Liver (tissue), 9 donors: ENCODE measurements around the gene UBALD1. TPM values are rescaled to one million over a fixed set of nuclear protein-coding genes. Genes with fewer than 3 reads are reported as not detected.

Experiments used
- DNase-seq: peaks from one replicate; pipeline ENCODE4 v3.0.0-alpha.2; 2017; ENCODE audit warnings: low spot score
- H3K27ac ChIP-seq, 2 donors: one replicate each; pipeline ENCODE4 v1.7.0; 2013; ENCODE audit warnings: inconsistent platforms in 2 of 2, low read length in 2 of 2, control low read depth in 1 of 2, low read depth in 1 of 2, mild to moderate bottlenecking in 1 of 2
- H3K27me3 ChIP-seq, 4 donors: one replicate each; pipeline versions ENCODE4 v1.6.1 to v1.7.0; 2013; ENCODE audit warnings: low read length in 3 of 4, inconsistent platforms in 1 of 4, mild to moderate bottlenecking in 1 of 4, moderate library complexity in 1 of 4; ENCODE audit not compliant: control insufficient read depth in 4 of 4, insufficient read depth in 4 of 4
- H3K36me3 ChIP-seq, 4 donors: one replicate each; pipeline versions ENCODE4 v1.6.1 to v1.7.0; 2013; ENCODE audit warnings: low read length in 3 of 4, mild to moderate bottlenecking in 3 of 4, low read depth in 1 of 4, moderate library complexity in 1 of 4; ENCODE audit not compliant: control insufficient read depth in 4 of 4, insufficient read depth in 3 of 4
- H3K4me1 ChIP-seq, 4 donors: one replicate each; pipeline versions ENCODE4 v1.6.1 to v1.7.0; 2013; ENCODE audit warnings: low read length in 3 of 4, mild to moderate bottlenecking in 3 of 4, moderate library complexity in 1 of 4; ENCODE audit not compliant: control insufficient read depth in 4 of 4, insufficient read depth in 4 of 4
- H3K4me3 ChIP-seq, 3 donors: one replicate each; pipeline versions ENCODE4 v1.6.1 to v1.7.0; 2013; ENCODE audit warnings: low read length in 3 of 3, control low read depth in 1 of 3, low read depth in 1 of 3, mild to moderate bottlenecking in 1 of 3
- H3K9ac ChIP-seq, 2 donors: one replicate each; pipeline ENCODE4 v1.7.0; 2013; ENCODE audit warnings: low read length in 2 of 2, mild to moderate bottlenecking in 2 of 2, moderate library complexity in 2 of 2, control low read depth in 1 of 2, low read depth in 1 of 2
- H3K9me3 ChIP-seq, 4 donors: one replicate each; pipeline versions ENCODE4 v1.6.1 to v1.7.0; 2013; ENCODE audit warnings: low read length in 3 of 4; ENCODE audit not compliant: control insufficient read depth in 4 of 4
- EGR1 ChIP-seq, 2 donors: IDR thresholded peaks; 2 replicates each; pipeline ENCODE4 v1.6.1; 2016 to 2018; ENCODE audit warnings: antibody characterized with exemption in 2 of 2, low read depth in 2 of 2
- FOXA1 ChIP-seq: IDR thresholded peaks from 2 replicates; pipeline ENCODE4 v1.6.1; 2016; ENCODE audit warnings: antibody characterized with exemption
- FOXA2 ChIP-seq: IDR thresholded peaks from 2 replicates; pipeline ENCODE4 v1.6.1; 2016; ENCODE audit warnings: antibody characterized with exemption
- GABPA ChIP-seq, 2 donors: IDR thresholded peaks in 1 of 2; conservative IDR thresholded peaks in 1 of 2; 2 replicates each; pipeline ENCODE4 v1.6.1; 2016; ENCODE audit warnings: antibody characterized with exemption in 2 of 2, mild to moderate bottlenecking in 1 of 2, moderate library complexity in 1 of 2
- HNF4A ChIP-seq, 2 donors: conservative IDR thresholded peaks; 2 replicates each; pipeline ENCODE4 v1.6.1; 2016; ENCODE audit warnings: antibody characterized with exemption in 2 of 2, mild to moderate bottlenecking in 2 of 2
- HNF4G ChIP-seq: IDR thresholded peaks from 2 replicates; pipeline ENCODE4 v1.6.1; 2016; ENCODE audit warnings: antibody characterized with exemption
- JUND ChIP-seq, 2 donors: IDR thresholded peaks; 2 replicates each; pipeline ENCODE4 v1.6.1; 2016; ENCODE audit warnings: antibody characterized with exemption in 2 of 2
- NR2F2 ChIP-seq: IDR thresholded peaks from 2 replicates; pipeline ENCODE4 v1.6.1; 2016; ENCODE audit warnings: antibody characterized with exemption
- RAD21 ChIP-seq, 2 donors: IDR thresholded peaks; 2 replicates each; pipeline ENCODE4 v1.6.1; 2016; ENCODE audit warnings: antibody characterized with exemption in 2 of 2, mild to moderate bottlenecking in 2 of 2
- SP1 ChIP-seq: IDR thresholded peaks from 2 replicates; pipeline ENCODE4 v1.6.1; 2018; ENCODE audit warnings: antibody characterized with exemption, mild to moderate bottlenecking
- TAF1 ChIP-seq: conservative IDR thresholded peaks from 2 replicates; pipeline ENCODE4 v1.6.1; 2016; ENCODE audit warnings: antibody characterized with exemption, mild to moderate bottlenecking
- YY1 ChIP-seq: IDR thresholded peaks from 2 replicates; pipeline ENCODE4 v1.6.1; 2016; ENCODE audit warnings: antibody characterized with exemption, mild to moderate bottlenecking
- WGBS: extraction: QIAGEN DNeasy Blood & Tissue Kit; methylation state at CpG from one replicate; pipeline ENCODE4 v1.1.7; 2013; 5-methylcytosine and 5-hydroxymethylcytosine counted together
- polyA plus RNA-seq, 2 donors: library from polyadenylated mRNA; stranded (reverse) in 1 of 2; unstranded in 1 of 2; fragments of 200-250 nt in 1 of 2; fragments of >200 nt in 1 of 2; fragmentation: Nextera tagmentation in 1 of 2; extraction: Ambion mirVana in 1 of 2; gene quantifications; one replicate each; pipeline versions ENCODE4 v1.2.1 to v1.2.3, GENCODE V29; 2013 to 2015
- total RNA-seq, 2 donors: library from RNA; depleted of rRNA; stranded (reverse); fragments of >200 nt; gene quantifications; one replicate each; pipeline ENCODE4 v1.2.3, GENCODE V29; 2014
- TF ChIP-seq, protein P1 (sequence below): IDR thresholded peaks from 2 replicates; pipeline ENCODE4 v1.6.1; 2016; ENCODE audit warnings: antibody characterized with exemption
- TF ChIP-seq, protein P2 (sequence below): IDR thresholded peaks from 2 replicates; pipeline ENCODE4 v1.6.1; 2016; ENCODE audit warnings: antibody characterized with exemption
- TF ChIP-seq, protein P3 (sequence below): IDR thresholded peaks from 2 replicates; pipeline ENCODE4 v1.6.1; 2016; ENCODE audit warnings: antibody characterized with exemption
- donor health status: healthy.
- donor health status: healthy.
- donor health status: healthy.
- donor health status: healthy.
- donor health status: healthy.

Gene UBALD1
- total and polyA plus RNA-seq, 4 donors, result 4.5 to 22.4 (median 7.5) TPM

DNA sequence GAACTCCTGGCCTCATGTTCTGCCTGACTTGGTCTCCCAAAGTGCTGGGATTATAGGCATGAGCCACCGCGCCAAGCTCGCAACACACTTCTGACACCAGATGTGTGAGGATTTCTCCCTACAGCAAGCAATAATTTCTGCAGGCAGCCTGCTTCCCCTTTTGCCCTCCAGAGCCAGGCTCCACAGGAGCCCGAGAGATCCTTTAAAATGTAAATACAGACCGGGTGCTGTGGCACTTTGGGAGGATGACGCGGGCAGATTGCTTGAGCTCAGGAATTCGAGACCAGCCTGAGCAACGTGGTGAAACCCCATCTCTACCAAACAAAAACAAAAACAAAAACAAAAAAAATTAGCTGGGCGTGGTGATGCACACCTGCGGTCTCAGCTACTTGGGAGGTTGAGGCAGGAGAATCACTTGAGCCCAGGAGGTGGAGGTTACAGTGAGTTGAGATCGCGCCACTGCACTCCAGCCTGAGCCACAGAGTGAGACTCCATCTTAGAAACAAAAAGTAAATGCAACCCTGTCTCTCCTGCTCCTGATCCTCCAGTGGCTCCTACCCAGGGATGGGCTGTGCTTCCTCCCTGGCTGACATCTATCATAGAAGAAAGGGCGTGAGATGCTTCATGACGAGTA is 43.9 kb downstream of the UBALD1 start (continued):
- no peak for TF ChIP-seq HNF4A (conservative IDR thresholded peaks at IDR 0.05)
- TF ChIP-seq JUND (IDR thresholded peaks at IDR 0.05), result no peak
- TF ChIP-seq, protein P1, sequence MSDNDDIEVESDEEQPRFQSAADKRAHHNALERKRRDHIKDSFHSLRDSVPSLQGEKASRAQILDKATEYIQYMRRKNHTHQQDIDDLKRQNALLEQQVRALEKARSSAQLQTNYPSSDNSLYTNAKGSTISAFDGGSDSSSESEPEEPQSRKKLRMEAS, result no peak

DNA sequence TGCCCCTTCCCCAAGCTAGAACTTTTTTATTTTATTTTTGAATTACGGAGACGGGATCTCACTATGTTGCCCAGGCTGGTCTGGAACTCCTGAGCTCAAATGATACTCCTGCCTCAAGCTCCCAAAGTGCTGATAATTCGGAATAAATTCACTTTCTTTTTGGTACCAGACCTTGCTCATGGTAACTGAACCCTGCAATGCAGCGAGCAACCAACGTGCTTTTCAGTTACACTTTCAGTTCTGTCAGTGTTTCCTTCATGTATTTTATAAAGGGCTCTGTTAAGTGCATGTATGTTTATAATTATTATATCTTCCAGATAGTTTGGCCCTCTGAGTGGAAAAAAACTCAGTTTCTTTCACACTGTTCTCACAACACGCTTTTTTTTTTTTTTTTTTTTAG is 44.6 kb downstream of the UBALD1 start:
- Histone ChIP-seq H3K27ac (no peak overlapping the region), H3K36me3 (no peaks in the 10 kb centered on the region), H3K9ac (no peak overlapping the region), H3K9me3 (no peaks in the 10 kb centered on the region), H3K4me1 (no peaks in the 10 kb centered on the region), H3K27me3 (no peaks in the 10 kb centered on the region), H3K4me3 (no peak overlapping the region)
- WGBS, result 74% methylated on average over 6 of the region's 6 CpGs
- DNase-seq, result no peak
- TF ChIP-seq, protein P2, sequence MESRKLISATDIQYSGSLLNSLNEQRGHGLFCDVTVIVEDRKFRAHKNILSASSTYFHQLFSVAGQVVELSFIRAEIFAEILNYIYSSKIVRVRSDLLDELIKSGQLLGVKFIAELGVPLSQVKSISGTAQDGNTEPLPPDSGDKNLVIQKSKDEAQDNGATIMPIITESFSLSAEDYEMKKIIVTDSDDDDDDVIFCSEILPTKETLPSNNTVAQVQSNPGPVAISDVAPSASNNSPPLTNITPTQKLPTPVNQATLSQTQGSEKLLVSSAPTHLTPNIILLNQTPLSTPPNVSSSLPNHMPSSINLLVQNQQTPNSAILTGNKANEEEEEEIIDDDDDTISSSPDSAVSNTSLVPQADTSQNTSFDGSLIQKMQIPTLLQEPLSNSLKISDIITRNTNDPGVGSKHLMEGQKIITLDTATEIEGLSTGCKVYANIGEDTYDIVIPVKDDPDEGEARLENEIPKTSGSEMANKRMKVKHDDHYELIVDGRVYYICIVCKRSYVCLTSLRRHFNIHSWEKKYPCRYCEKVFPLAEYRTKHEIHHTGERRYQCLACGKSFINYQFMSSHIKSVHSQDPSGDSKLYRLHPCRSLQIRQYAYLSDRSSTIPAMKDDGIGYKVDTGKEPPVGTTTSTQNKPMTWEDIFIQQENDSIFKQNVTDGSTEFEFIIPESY, result no peak
- no peak for TF ChIP-seq GABPA (IDR thresholded peaks at IDR 0.05 in 1 of 2, conservative IDR thresholded peaks at IDR 0.05 in 1 of 2)
- TF ChIP-seq FOXA2, result no peak
- no peak for TF ChIP-seq FOXA1
- TF ChIP-seq HNF4A (conservative IDR thresholded peaks at IDR 0.05), result no peak
- no peak for TF ChIP-seq RAD21 (IDR thresholded peaks at IDR 0.05)
- no peak for TF ChIP-seq TAF1
- TF ChIP-seq, protein P3, sequence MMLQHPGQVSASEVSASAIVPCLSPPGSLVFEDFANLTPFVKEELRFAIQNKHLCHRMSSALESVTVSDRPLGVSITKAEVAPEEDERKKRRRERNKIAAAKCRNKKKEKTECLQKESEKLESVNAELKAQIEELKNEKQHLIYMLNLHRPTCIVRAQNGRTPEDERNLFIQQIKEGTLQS, result no peak

DNA sequence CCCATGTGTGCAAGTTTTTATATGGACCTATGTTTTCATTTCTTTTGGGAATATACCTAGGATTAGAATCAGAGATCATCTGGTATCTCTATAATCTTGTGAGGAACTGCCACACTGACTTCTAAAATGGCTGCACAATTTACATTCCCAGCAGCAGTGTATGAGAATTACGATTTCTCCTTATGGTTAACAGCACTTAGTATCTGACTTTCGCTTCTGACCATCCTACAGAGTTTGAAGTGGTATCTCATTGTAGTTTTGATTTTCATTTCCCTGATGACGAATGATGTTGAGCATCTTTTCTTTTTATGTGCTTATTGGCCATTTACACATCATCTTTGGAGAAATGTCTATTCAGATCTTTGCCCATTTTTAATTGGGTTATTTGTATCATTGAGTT is 48.5 kb downstream of the UBALD1 start:
- H3K4me3 ChIP-seq, result no peak overlapping the region
- no peak overlapping the region for H3K27ac ChIP-seq
- H3K36me3 ChIP-seq, result no peaks in the 10 kb centered on the region
- no peaks in the 10 kb centered on the region for H3K9me3 ChIP-seq
- no peak for DNase-seq
- H3K27me3 ChIP-seq, result no peaks in the 10 kb centered on the region
- TF ChIP-seq SP1 (no peak), JUND (IDR thresholded peaks at IDR 0.05) (no peak), EGR1 (IDR thresholded peaks at IDR 0.05; ENCODE audit: low read depth in 2 of 2) (no peak), HNF4G (no peak), RAD21 (IDR thresholded peaks at IDR 0.05) (no peak), TAF1 (no peak), NR2F2 (no peak), FOXA2 (no peak), HNF4A (conservative IDR thresholded peaks at IDR 0.05) (no peak), YY1 (no peak)
- TF ChIP-seq, protein P3, result no peak
- H3K4me1 ChIP-seq, result no peaks in the 10 kb centered on the region
- no peak overlapping the region for H3K9ac ChIP-seq
- WGBS, result 88% methylated on average over 3 of the region's 3 CpGs
